ENCODE data around the gene PANX1. TPM values are rescaled to one million over a fixed set of nuclear protein-coding genes. Genes with fewer than 3 reads are reported as not detected.
"Not testable (repeated sequence)": the region's sequence is repeated elsewhere in the genome, so short reads cannot be mapped to it uniquely, and the experiment has no call there.

The PANX1 gene
- total RNA-seq, 1 experiment from 2014 or later, result 22.9 TPM

- POLR2A ChIA-PET, result no interaction called here
- ATAC-seq (no peak), DNase-seq (ENCODE audit: low spot score) (no peak)
- H3K9me3 Mint-ChIP-seq, result peaks cover 8% of the 10 kb centered on the region
- CTCF ChIA-PET, result no interaction called here
- no peaks in the 10 kb centered on the region for H3K27me3 Mint-ChIP-seq (ENCODE audit: low read depth)
- H3K4me1 Mint-ChIP-seq, result peaks cover 45% of the 10 kb centered on the region
- no peak for TF ChIP-seq FOXJ3 (CRISPR knock-in tag; IDR thresholded peaks at IDR 0.05; ENCODE audit: borderline replicate concordance)
- no peak for TF ChIP-seq SMAD3 (CRISPR knock-in tag; IDR thresholded peaks at IDR 0.05; ENCODE audit: borderline replicate concordance)
- no peak for TF ChIP-seq NFE2L1 (CRISPR knock-in tag; IDR thresholded peaks at IDR 0.05)
- no peak for TF ChIP-seq IRF2 (CRISPR knock-in tag; IDR thresholded peaks at IDR 0.05; ENCODE audit: borderline replicate concordance, low read depth)
- no peak for TF ChIP-seq ETV6 (CRISPR knock-in tag; IDR thresholded peaks at IDR 0.05)
- TF ChIP-seq FOXK1 (CRISPR knock-in tag; IDR thresholded peaks at IDR 0.05), result no peak
- no peak for TF ChIP-seq MLX (CRISPR knock-in tag; IDR thresholded peaks at IDR 0.05)
- no peak for TF ChIP-seq TCF7 (CRISPR knock-in tag; IDR thresholded peaks at IDR 0.05; ENCODE audit: low read depth)
- H3K4me3 Mint-ChIP-seq, result no peak overlapping the region
- no peak overlapping the region; the same call in 1 of the 2 replicates for H3K27ac Mint-ChIP-seq
- peaks cover 32% of the 10 kb centered on the region for H3K36me3 Mint-ChIP-seq
Observed at GRCh38 chr11:94154095-94154856, 25.6 kb downstream of the PANX1 start.

GRCh38 chr11:94157339-94157738 is 28.7 kb downstream of the PANX1 start:
- H3K27me3 Mint-ChIP-seq (ENCODE audit: low read depth); CTCF ChIA-PET; POLR2A ChIA-PET; H3K27ac Mint-ChIP-seq; ATAC-seq; DNase-seq (ENCODE audit: low spot score); H3K4me3 Mint-ChIP-seq: not testable (repeated sequence)
- Mint-ChIP-seq H3K4me1 (peaks cover 23% of the 10 kb centered on the region), H3K36me3 (peaks cover 61% of the 10 kb centered on the region), H3K9me3 (peaks cover 27% of the 10 kb centered on the region)

- no peak overlapping the region for H3K4me3 Mint-ChIP-seq
- TF ChIP-seq ATF2 (CRISPR knock-in tag; IDR thresholded peaks at IDR 0.05; ENCODE audit: borderline replicate concordance, low read depth), result no peak
- TF ChIP-seq KAT7 (CRISPR knock-in tag; IDR thresholded peaks at IDR 0.05; ENCODE audit: borderline replicate concordance), result no peak
- no peak for TF ChIP-seq ZNF219 (CRISPR knock-in tag; IDR thresholded peaks at IDR 0.05; ENCODE audit: borderline replicate concordance)
- TF ChIP-seq FOXK1 (CRISPR knock-in tag; IDR thresholded peaks at IDR 0.05), result no peak
- TF ChIP-seq ERG (CRISPR knock-in tag; IDR thresholded peaks at IDR 0.05), result no peak
- H3K4me1 Mint-ChIP-seq, result peaks cover 68% of the 10 kb centered on the region
- ChIA-PET POLR2A (no interaction called here), CTCF (no interaction called here)
- no peaks in the 10 kb centered on the region for H3K27me3 Mint-ChIP-seq (ENCODE audit: low read depth)
- H3K36me3 Mint-ChIP-seq, result peaks cover 12% of the 10 kb centered on the region
- peaks cover 7% of the 10 kb centered on the region for H3K9me3 Mint-ChIP-seq
- ATAC-seq, result no peak
- DNase-seq (ENCODE audit: low spot score), result no peak
- no peak overlapping the region for H3K27ac Mint-ChIP-seq
Observed at GRCh38 chr11:94168882-94169281, 40.2 kb downstream of the PANX1 start.

GRCh38 chr11:94169516-94169915 is 40.9 kb downstream of the PANX1 start:
- CTCF ChIA-PET, result no interaction called here
- Mint-ChIP-seq H3K27me3 (ENCODE audit: low read depth) (no peaks in the 10 kb centered on the region), H3K4me1 (peaks cover 66% of the 10 kb centered on the region), H3K4me3 (no peak overlapping the region), H3K27ac (no peak overlapping the region), H3K9me3 (peaks cover 7% of the 10 kb centered on the region), H3K36me3 (peaks cover 12% of the 10 kb centered on the region)
- DNase-seq (ENCODE audit: low spot score) (peak; percentile 30), ATAC-seq (peak; percentile 58)
- TF ChIP-seq CREM (CRISPR knock-in tag; IDR thresholded peaks at IDR 0.05), result no peak
- TF ChIP-seq CDX4 (CRISPR knock-in tag; IDR thresholded peaks at IDR 0.05; ENCODE audit: borderline replicate concordance), result no peak
- no peak for TF ChIP-seq STAT6 (CRISPR knock-in tag; conservative IDR thresholded peaks at IDR 0.05; ENCODE audit: low read depth)
- no peak for TF ChIP-seq ZSCAN18 (CRISPR knock-in tag; IDR thresholded peaks at IDR 0.05)
- TF ChIP-seq GRHL2 (CRISPR knock-in tag; IDR thresholded peaks at IDR 0.05; ENCODE audit: insufficient replicate concordance, severe bottlenecking), result no peak
- no peak for TF ChIP-seq NR1H2 (CRISPR knock-in tag; IDR thresholded peaks at IDR 0.05)
- POLR2A ChIA-PET, result no interaction called here

Measured in WTC11 (cell line).